Naive thymus-derived CD4-positive, alpha-beta T cell (primary cell): Measurements from ENCODE around the gene IRS1. TPM values are rescaled to one million over a fixed set of nuclear protein-coding genes. Genes with fewer than 3 reads are reported as not detected.

ENCODE experiments used
- ATAC-seq: fragments of 150-1000 bp; cut with Tn5 transposase; 2 replicates; pipeline ENCODE4 v1.10.0; 2021; ENCODE audit warnings: mild to moderate bottlenecking, moderate library complexity
- CTCF ChIA-PET: fragments of 350-600 bp; sonication (Branson Sonifier 250); formaldehyde crosslinking; loops from one replicate; lab custom pipeline; 2021; ENCODE audit warnings: antibody characterized with exemption; lab: Charles Lee
- POLR2A ChIA-PET: fragments of 350-600 bp; sonication (Branson Sonifier 250); formaldehyde crosslinking; loops from one replicate; lab custom pipeline; 2021; ENCODE audit warnings: antibody characterized with exemption, inconsistent platforms; lab: Charles Lee
- DNase-seq, 9 donors: peaks; one replicate each; pipeline versions ENCODE4 v3.0.0 to v3.0.0-alpha.2; 2020 to 2022; ENCODE audit warnings: mixed read lengths in 1 of 9
- H3K27ac ChIP-seq: one replicate; pipeline ENCODE4 v1.7.0; 2013; ENCODE audit warnings: mild to moderate bottlenecking, low read depth, low read length, moderate library complexity
- H3K27me3 ChIP-seq, 2 donors: one replicate each; pipeline ENCODE4 v1.7.0; 2013; ENCODE audit warnings: low read length in 2 of 2, mild to moderate bottlenecking in 2 of 2, moderate library complexity in 2 of 2; ENCODE audit not compliant: control insufficient read depth in 2 of 2, insufficient read depth in 2 of 2
- H3K36me3 ChIP-seq, 3 experiments: 1 replicate in 2 of 3; 2 replicates in 1 of 3; pipeline ENCODE4 v1.7.0; 2013; ENCODE audit warnings: low read length in 3 of 3, mild to moderate bottlenecking in 3 of 3, moderate library complexity in 1 of 3; ENCODE audit not compliant: insufficient read depth in 3 of 3, control insufficient read depth in 2 of 3
- H3K4me1 ChIP-seq, 2 donors: one replicate each; pipeline ENCODE4 v1.7.0; 2013; ENCODE audit warnings: low read length in 2 of 2, mild to moderate bottlenecking in 2 of 2, moderate library complexity in 1 of 2; ENCODE audit not compliant: control insufficient read depth in 2 of 2, insufficient read depth in 2 of 2
- H3K4me3 ChIP-seq: 2 replicates; pipeline ENCODE4 v1.7.0; 2013; ENCODE audit warnings: mild to moderate bottlenecking, low read length
- H3K9me3 ChIP-seq, 3 experiments: 1 replicate in 2 of 3; 2 replicates in 1 of 3; pipeline ENCODE4 v1.7.0; 2013; ENCODE audit warnings: low read length in 3 of 3; ENCODE audit not compliant: control insufficient read depth in 2 of 3
- H3K27ac Mint-ChIP-seq, 9 donors: one replicate each; pipeline ENCODE4 v1.8.0; 2020 to 2022; ENCODE audit warnings: mixed read lengths in 9 of 9, mild to moderate bottlenecking in 8 of 9, moderate library complexity in 5 of 9, inconsistent platforms in 2 of 9
- H3K27me3 Mint-ChIP-seq, 5 donors: one replicate each; pipeline ENCODE4 v1.8.0; 2021 to 2022; ENCODE audit warnings: mixed read lengths in 5 of 5, mild to moderate bottlenecking in 1 of 5
- H3K36me3 Mint-ChIP-seq, 5 donors: one replicate each; pipeline ENCODE4 v1.8.0; 2020 to 2022; ENCODE audit warnings: mixed read lengths in 5 of 5, mild to moderate bottlenecking in 3 of 5, inconsistent platforms in 1 of 5
- H3K4me1 Mint-ChIP-seq, 7 donors: one replicate each; pipeline ENCODE4 v1.8.0; 2020 to 2022; ENCODE audit warnings: mixed read lengths in 7 of 7, mild to moderate bottlenecking in 3 of 7, inconsistent platforms in 1 of 7
- H3K4me3 Mint-ChIP-seq, 10 donors: one replicate each; pipeline ENCODE4 v1.8.0; 2020 to 2022; ENCODE audit warnings: mild to moderate bottlenecking in 10 of 10, mixed read lengths in 10 of 10, moderate library complexity in 6 of 10, inconsistent platforms in 2 of 10
- H3K9me3 Mint-ChIP-seq, 11 donors: one replicate each; pipeline ENCODE4 v1.8.0; 2020 to 2022; ENCODE audit warnings: mixed read lengths in 11 of 11, mild to moderate bottlenecking in 4 of 11, inconsistent platforms in 1 of 11, moderate library complexity in 1 of 11
- intact Hi-C, 2 donors: fragments of 100-400 bp; cut with micrococcal nuclease; formaldehyde crosslinking; loops; one replicate each; pipeline ENCODE4 v1.15.1; 2023
- polyA plus RNA-seq, 2 donors: library from polyadenylated mRNA; unstranded; fragments of 300-500 nt; fragmentation: Illumina TruSeq; gene quantifications; one replicate each; pipeline ENCODE4 v1.2.3, GENCODE V29; 2021
- total RNA-seq, 6 experiments: library from RNA in 5 of 6; stranded (reverse) in 5 of 6; gene quantifications; 1 replicate in 5 of 6; 2 replicates in 1 of 6; pipeline ENCODE4 v1.2.3 and lab custom pipeline; 2021 to 2026

Gene IRS1
- total and polyA plus RNA-seq, 7 experiments from 2014 or later = 0.40 to 7.1 (median 3.3) TPM

GRCh38 chr2:226797289-226797988 lies 2.2 kb downstream of the IRS1 start:
- peaks cover 12 to 54% (median 40%) of the 10 kb centered on the region in 7 donors for H3K4me1 Mint-ChIP-seq

GRCh38 chr2:226796840-226797288 lies 2.8 kb downstream of the IRS1 start:
- no peak overlapping the region for H3K4me3 ChIP-seq
- H3K36me3 ChIP-seq = peaks cover 0 to 10% (median 0%) of the 10 kb centered on the region in 3 experiments
- H3K9me3 ChIP-seq = no peaks in the 10 kb centered on the region
- DNase-seq = peak in 1 of 9 donors; percentile 20
- Mint-ChIP-seq H3K36me3 (peaks cover 0 to 4% (median 0%) of the 10 kb centered on the region in 5 donors), H3K27ac (peak overlapping the region in 1 of 9 donors; percentile 28), H3K27me3 (peaks cover 0 to 5% (median 0%) of the 10 kb centered on the region in 5 donors), H3K9me3 (no peaks in the 10 kb centered on the region), H3K4me3 (peak overlapping the region in 5 of 10 donors; percentile 14 to 91 (median 34)), H3K4me1 (peaks cover 16 to 57% (median 43%) of the 10 kb centered on the region in 7 donors)
- peaks cover 13 to 14% of the 10 kb centered on the region in 2 donors for H3K4me1 ChIP-seq
- ChIA-PET POLR2A (interaction anchor here (1.3 kb wide), 1 partner anchor 38 kb away, joined by 3 read pairs; no protein-coding TSS in a partner anchor), CTCF (no interaction called here)
- no peak overlapping the region for H3K27ac ChIP-seq
- no peak for ATAC-seq
- intact Hi-C loops = no loop called here
- H3K27me3 ChIP-seq = no peaks in the 10 kb centered on the region

More at GRCh38 chr2:226797289-226797988, 2.2 kb downstream of the IRS1 start:
- peak in 1 of 9 donors; percentile 14 for DNase-seq
- Histone ChIP-seq H3K27ac (no peak overlapping the region), H3K36me3 (peaks cover 0 to 10% (median 0%) of the 10 kb centered on the region in 3 experiments), H3K4me1 (peaks cover 9 to 13% of the 10 kb centered on the region in 2 donors), H3K27me3 (no peaks in the 10 kb centered on the region), H3K4me3 (no peak overlapping the region), H3K9me3 (no peaks in the 10 kb centered on the region)
- CTCF ChIA-PET = interaction anchor here (1.8 kb wide), 1 partner anchor 38 kb away, joined by 5 read pairs; the partner anchor contains the start of gene RHBDD1
- Mint-ChIP-seq H3K4me3 (peak overlapping the region in 8 of 10 donors; percentile 51 to 92 (median 90)), H3K27me3 (peaks cover 0 to 5% (median under 1%) of the 10 kb centered on the region in 5 donors), H3K36me3 (peaks cover 0 to 4% (median 0%) of the 10 kb centered on the region in 5 donors), H3K27ac (peak overlapping the region in 1 of 9 donors; percentile 28), H3K9me3 (no peaks in the 10 kb centered on the region)
- no peak for ATAC-seq
- intact Hi-C loops = no loop called here
- POLR2A ChIA-PET = interaction anchor here (1.2 to 3.5 kb wide), 2 partner anchors 9 to 38 kb away, joined by 3 to 17 read pairs; partner anchors contain the start of gene RHBDD1

- DNase-seq (no peak), ATAC-seq (no peak)
- peaks cover 0 to 4% (median 0%) of the 10 kb centered on the region in 5 donors for H3K36me3 Mint-ChIP-seq
- Histone ChIP-seq H3K4me1 (peaks cover 12 to 14% of the 10 kb centered on the region in 2 donors), H3K36me3 (peaks cover 0 to 10% (median 0%) of the 10 kb centered on the region in 3 experiments), H3K4me3 (no peak overlapping the region), H3K27ac (no peak overlapping the region), H3K27me3 (no peaks in the 10 kb centered on the region), H3K9me3 (no peaks in the 10 kb centered on the region)
- ChIA-PET POLR2A (interaction anchor here (1.3 kb wide), 1 partner anchor 39 kb away, joined by 3 read pairs; no protein-coding TSS in a partner anchor), CTCF (no interaction called here)
- intact Hi-C loops = no loop called here
- H3K4me1 Mint-ChIP-seq = peaks cover 13 to 53% (median 40%) of the 10 kb centered on the region in 7 donors
- peaks cover 0 to 5% (median 0%) of the 10 kb centered on the region in 5 donors for H3K27me3 Mint-ChIP-seq
- H3K4me3 Mint-ChIP-seq = peak overlapping the region in 5 of 10 donors; percentile 7 to 70 (median 14)
- H3K9me3 Mint-ChIP-seq = no peaks in the 10 kb centered on the region
- peak overlapping the region in 4 of 9 donors; percentile 14 to 52 (median 41) for H3K27ac Mint-ChIP-seq
Measured at GRCh38 chr2:226796012-226796839, 3.4 kb downstream of the IRS1 start.

- H3K4me3 Mint-ChIP-seq = no peak overlapping the region
- POLR2A ChIA-PET = interaction anchor here (1.3 kb wide), 1 partner anchor 40 kb away, joined by 3 read pairs; no protein-coding TSS in a partner anchor
- no peak for ATAC-seq
Measured at GRCh38 chr2:226795281-226796011, 4.2 kb downstream of the IRS1 start.

GRCh38 chr2:226794751-226795171 lies 4.9 kb downstream of the IRS1 start:
- peaks cover 0 to 10% (median 0%) of the 10 kb centered on the region in 3 experiments for H3K36me3 ChIP-seq
- no peak for DNase-seq
- H3K4me1 ChIP-seq = peaks cover 8 to 12% of the 10 kb centered on the region in 2 donors
- peak overlapping the region in 5 of 9 donors; percentile 33 to 87 (median 74) for H3K27ac Mint-ChIP-seq
- peaks cover 0 to 2% (median 0%) of the 10 kb centered on the region in 5 donors for H3K27me3 Mint-ChIP-seq
- peak overlapping the region in 4 of 10 donors; percentile 28 to 48 (median 36) for H3K4me3 Mint-ChIP-seq
- no peaks in the 10 kb centered on the region for H3K9me3 ChIP-seq
- H3K36me3 Mint-ChIP-seq = peaks cover 0 to 4% (median 0%) of the 10 kb centered on the region in 5 donors
- ChIA-PET POLR2A (interaction anchor here (0.8 kb wide), 1 partner anchor 41 kb away, joined by 3 read pairs; the partner anchor contains the start of gene RHBDD1), CTCF (interaction anchor here (0.6 kb wide), 1 partner anchor 199 kb away, joined by 5 read pairs; no protein-coding TSS in a partner anchor)
- no peaks in the 10 kb centered on the region for H3K27me3 ChIP-seq
- intact Hi-C loops = loop anchor here (5.0 kb wide), 3 partner anchors 77 to 1847 kb away; partner anchors contain the start of gene AGFG1 (in 1 of the 2)
- no peak overlapping the region for H3K4me3 ChIP-seq
- no peaks in the 10 kb centered on the region for H3K9me3 Mint-ChIP-seq
- H3K27ac ChIP-seq = no peak overlapping the region
- peaks cover 5 to 51% (median 37%) of the 10 kb centered on the region in 7 donors for H3K4me1 Mint-ChIP-seq
- no peak for ATAC-seq

More at GRCh38 chr2:226795281-226796011, 4.2 kb downstream of the IRS1 start:
- Histone ChIP-seq H3K4me3 (no peak overlapping the region), H3K27ac (no peak overlapping the region), H3K36me3 (peaks cover 0 to 10% (median 0%) of the 10 kb centered on the region in 3 experiments), H3K4me1 (peaks cover 11 to 17% of the 10 kb centered on the region in 2 donors), H3K27me3 (no peaks in the 10 kb centered on the region), H3K9me3 (no peaks in the 10 kb centered on the region)
- H3K4me1 Mint-ChIP-seq = peaks cover 8 to 54% (median 35%) of the 10 kb centered on the region in 7 donors
- H3K27me3 Mint-ChIP-seq = peaks cover 0 to 2% (median 0%) of the 10 kb centered on the region in 5 donors
- intact Hi-C loops = no loop called here
- CTCF ChIA-PET = interaction anchor here (0.6 kb wide), 1 partner anchor 198 kb away, joined by 5 read pairs; no protein-coding TSS in a partner anchor
- no peak for DNase-seq
- H3K27ac Mint-ChIP-seq = peak overlapping the region in 1 of 9 donors; percentile 33
- H3K36me3 Mint-ChIP-seq = peaks cover 0 to 4% (median 0%) of the 10 kb centered on the region in 5 donors
- H3K9me3 Mint-ChIP-seq = no peaks in the 10 kb centered on the region
